ENCODE data around the gene PFDN1. TPM values are rescaled to one million over a fixed set of nuclear protein-coding genes. Genes with fewer than 3 reads are reported as not detected.

Gene PFDN1
- total RNA-seq, 1 donor from 2014 or later = 61.0 TPM

- H3K9me3 Mint-ChIP-seq = no peaks in the 10 kb centered on the region
Observed at GRCh38 chr5:140235791-140236551, 66.9 kb downstream of the PFDN1 start.

GRCh38 chr5:140234377-140234989, 68.4 kb downstream of the PFDN1 start:
- DNase-seq (ENCODE audit: low spot score) = no peak
- no peaks in the 10 kb centered on the region for H3K4me1 Mint-ChIP-seq (ENCODE audit: low read depth)
- H3K27me3 Mint-ChIP-seq (ENCODE audit: low read depth) = peaks cover 10% of the 10 kb centered on the region
- no peak overlapping the region for H3K27ac Mint-ChIP-seq
- H3K4me3 Mint-ChIP-seq (ENCODE audit: low read depth) = no peak overlapping the region
- H3K9me3 Mint-ChIP-seq = no peaks in the 10 kb centered on the region
- intact Hi-C loops (cut with micrococcal nuclease) = no loop called here
- no peaks in the 10 kb centered on the region for H3K36me3 Mint-ChIP-seq (ENCODE audit: low read depth)

More at GRCh38 chr5:140235791-140236551, 66.9 kb downstream of the PFDN1 start:
- peaks cover 10% of the 10 kb centered on the region for H3K27me3 Mint-ChIP-seq (ENCODE audit: low read depth)
- DNase-seq (ENCODE audit: low spot score) = no peak
- no peak overlapping the region for H3K4me3 Mint-ChIP-seq (ENCODE audit: low read depth)
- no peaks in the 10 kb centered on the region for H3K4me1 Mint-ChIP-seq (ENCODE audit: low read depth)
- intact Hi-C loops (cut with micrococcal nuclease) = no loop called here
- H3K36me3 Mint-ChIP-seq (ENCODE audit: low read depth) = no peaks in the 10 kb centered on the region
- no peak overlapping the region for H3K27ac Mint-ChIP-seq

DNA sequence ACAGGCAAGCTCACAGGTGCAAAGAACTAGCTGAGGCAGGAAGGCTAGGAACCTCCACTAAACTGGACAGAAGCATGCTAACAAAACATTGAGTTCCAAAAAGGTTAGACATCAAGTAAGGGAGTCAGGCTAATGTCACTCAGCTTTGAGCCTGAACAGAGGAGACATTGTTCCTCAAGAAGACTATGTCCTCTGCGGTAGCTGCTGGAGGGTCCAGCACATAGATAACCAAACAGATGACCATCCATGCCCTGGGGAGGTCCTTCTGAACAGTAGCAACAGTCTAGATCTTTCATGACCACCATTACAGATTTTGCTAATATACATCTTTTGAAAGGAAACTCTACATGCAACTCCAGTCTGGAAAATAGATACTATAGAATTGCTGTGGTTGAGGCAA, 70.2 kb downstream of the PFDN1 start:
- H3K4me1 Mint-ChIP-seq (ENCODE audit: low read depth) = no peaks in the 10 kb centered on the region
- H3K9me3 Mint-ChIP-seq = no peaks in the 10 kb centered on the region
- no peak overlapping the region for H3K4me3 Mint-ChIP-seq (ENCODE audit: low read depth)
- intact Hi-C loops (cut with micrococcal nuclease) = no loop called here
- H3K27ac Mint-ChIP-seq = no peak overlapping the region
- no peak for DNase-seq (ENCODE audit: low spot score)
- no peaks in the 10 kb centered on the region for H3K36me3 Mint-ChIP-seq (ENCODE audit: low read depth)
- H3K27me3 Mint-ChIP-seq (ENCODE audit: low read depth) = peaks cover 10% of the 10 kb centered on the region

- no peak overlapping the region for H3K4me3 Mint-ChIP-seq (ENCODE audit: low read depth)
- no peak overlapping the region for H3K27ac Mint-ChIP-seq
Observed at GRCh38 chr5:140230373-140230772, 72.5 kb downstream of the PFDN1 start.

GRCh38 chr5:140228364-140228837, 74.5 kb downstream of the PFDN1 start:
- Mint-ChIP-seq H3K4me3 (ENCODE audit: low read depth) (no peak overlapping the region), H3K27me3 (ENCODE audit: low read depth) (peaks cover 5% of the 10 kb centered on the region), H3K36me3 (ENCODE audit: low read depth) (no peaks in the 10 kb centered on the region), H3K9me3 (no peaks in the 10 kb centered on the region), H3K27ac (no peak overlapping the region), H3K4me1 (ENCODE audit: low read depth) (no peaks in the 10 kb centered on the region)
- no peak for DNase-seq (ENCODE audit: low spot score)
- intact Hi-C loops (cut with micrococcal nuclease) = no loop called here

More at GRCh38 chr5:140230373-140230772, 72.5 kb downstream of the PFDN1 start:
- Mint-ChIP-seq H3K4me1 (ENCODE audit: low read depth) (no peaks in the 10 kb centered on the region), H3K9me3 (no peaks in the 10 kb centered on the region), H3K27me3 (ENCODE audit: low read depth) (peaks cover 10% of the 10 kb centered on the region), H3K36me3 (ENCODE audit: low read depth) (no peaks in the 10 kb centered on the region)
- DNase-seq (ENCODE audit: low spot score) = no peak
- intact Hi-C loops (cut with micrococcal nuclease) = no loop called here

GRCh38 chr5:140227046-140227445, 75.9 kb downstream of the PFDN1 start:
- intact Hi-C loops (cut with micrococcal nuclease) = no loop called here
- H3K27me3 Mint-ChIP-seq (ENCODE audit: low read depth) = peaks cover 3% of the 10 kb centered on the region

GRCh38 chr5:140225396-140225795, 77.5 kb downstream of the PFDN1 start:
- no peaks in the 10 kb centered on the region for H3K36me3 Mint-ChIP-seq (ENCODE audit: low read depth)
- H3K4me1 Mint-ChIP-seq (ENCODE audit: low read depth) = peaks cover 14% of the 10 kb centered on the region
- no peaks in the 10 kb centered on the region for H3K9me3 Mint-ChIP-seq
- intact Hi-C loops (cut with micrococcal nuclease) = no loop called here
- DNase-seq (ENCODE audit: low spot score) = no peak
- no peaks in the 10 kb centered on the region for H3K27me3 Mint-ChIP-seq (ENCODE audit: low read depth)
- no peak overlapping the region for H3K4me3 Mint-ChIP-seq (ENCODE audit: low read depth)
- no peak overlapping the region for H3K27ac Mint-ChIP-seq

More at GRCh38 chr5:140227046-140227445, 75.9 kb downstream of the PFDN1 start:
- no peak overlapping the region for H3K27ac Mint-ChIP-seq
- H3K4me3 Mint-ChIP-seq (ENCODE audit: low read depth) = no peak overlapping the region
- no peaks in the 10 kb centered on the region for H3K36me3 Mint-ChIP-seq (ENCODE audit: low read depth)
- no peak for DNase-seq (ENCODE audit: low spot score)
- no peaks in the 10 kb centered on the region for H3K9me3 Mint-ChIP-seq
- H3K4me1 Mint-ChIP-seq (ENCODE audit: low read depth) = peaks cover 3% of the 10 kb centered on the region

DNA sequence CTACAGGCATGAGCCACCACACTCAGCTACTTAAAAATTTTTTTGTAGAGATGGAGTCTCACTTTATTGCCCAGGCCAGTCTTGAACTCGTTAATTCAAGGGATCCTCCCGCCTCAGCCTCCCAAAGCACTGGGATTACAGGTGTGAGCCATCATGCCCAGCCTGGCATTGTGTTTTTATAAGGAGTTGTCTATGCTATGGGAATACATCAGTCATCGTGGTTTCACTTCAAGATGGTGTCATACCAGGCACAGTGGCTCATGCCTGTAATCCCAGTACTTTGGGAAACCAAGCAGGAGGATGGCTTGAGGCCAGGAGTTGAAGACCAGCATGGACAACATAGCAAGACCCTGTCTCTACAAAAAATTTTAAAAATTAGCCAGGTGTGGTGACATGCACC, 78.2 kb downstream of the PFDN1 start:
- peaks cover 21% of the 10 kb centered on the region for H3K4me1 Mint-ChIP-seq (ENCODE audit: low read depth)
- H3K27me3 Mint-ChIP-seq (ENCODE audit: low read depth) = no peaks in the 10 kb centered on the region
- H3K4me3 Mint-ChIP-seq (ENCODE audit: low read depth) = no peak overlapping the region
- intact Hi-C loops (cut with micrococcal nuclease) = no loop called here
- H3K36me3 Mint-ChIP-seq (ENCODE audit: low read depth) = no peaks in the 10 kb centered on the region
- no peak overlapping the region for H3K27ac Mint-ChIP-seq
- no peak for DNase-seq (ENCODE audit: low spot score)
- no peaks in the 10 kb centered on the region for H3K9me3 Mint-ChIP-seq

GRCh38 chr5:140223567-140223966, 79.3 kb downstream of the PFDN1 start:
- Mint-ChIP-seq H3K9me3 (no peaks in the 10 kb centered on the region), H3K36me3 (ENCODE audit: low read depth) (no peaks in the 10 kb centered on the region), H3K4me1 (ENCODE audit: low read depth) (peaks cover 21% of the 10 kb centered on the region), H3K27ac (no peak overlapping the region), H3K4me3 (ENCODE audit: low read depth) (no peak overlapping the region), H3K27me3 (ENCODE audit: low read depth) (no peaks in the 10 kb centered on the region)
- intact Hi-C loops (cut with micrococcal nuclease) = no loop called here
- DNase-seq (ENCODE audit: low spot score) = no peak

- Mint-ChIP-seq H3K4me1 (ENCODE audit: low read depth) (peaks cover 21% of the 10 kb centered on the region), H3K36me3 (ENCODE audit: low read depth) (no peaks in the 10 kb centered on the region), H3K9me3 (no peaks in the 10 kb centered on the region), H3K27me3 (ENCODE audit: low read depth) (no peaks in the 10 kb centered on the region), H3K4me3 (ENCODE audit: low read depth) (no peak overlapping the region), H3K27ac (no peak overlapping the region)
- intact Hi-C loops (cut with micrococcal nuclease) = no loop called here
- DNase-seq (ENCODE audit: low spot score) = no peak
Observed at GRCh38 chr5:140222416-140222815, 80.5 kb downstream of the PFDN1 start.

- intact Hi-C loops (cut with micrococcal nuclease) = no loop called here
- Mint-ChIP-seq H3K27ac (no peak overlapping the region), H3K36me3 (ENCODE audit: low read depth) (no peaks in the 10 kb centered on the region), H3K27me3 (ENCODE audit: low read depth) (no peaks in the 10 kb centered on the region), H3K4me1 (ENCODE audit: low read depth) (peaks cover 21% of the 10 kb centered on the region), H3K4me3 (ENCODE audit: low read depth) (no peak overlapping the region), H3K9me3 (no peaks in the 10 kb centered on the region)
- no peak for DNase-seq (ENCODE audit: low spot score)
Observed at GRCh38 chr5:140221697-140222223, 81.1 kb downstream of the PFDN1 start.

GRCh38 chr5:140220698-140221064, 82.2 kb downstream of the PFDN1 start:
- H3K36me3 Mint-ChIP-seq (ENCODE audit: low read depth) = no peaks in the 10 kb centered on the region
- H3K4me1 Mint-ChIP-seq (ENCODE audit: low read depth) = peaks cover 21% of the 10 kb centered on the region
- intact Hi-C loops (cut with micrococcal nuclease) = no loop called here
- DNase-seq (ENCODE audit: low spot score) = no peak
- no peaks in the 10 kb centered on the region for H3K27me3 Mint-ChIP-seq (ENCODE audit: low read depth)
- no peak overlapping the region for H3K4me3 Mint-ChIP-seq (ENCODE audit: low read depth)
- H3K27ac Mint-ChIP-seq = no peak overlapping the region
- no peaks in the 10 kb centered on the region for H3K9me3 Mint-ChIP-seq

DNA sequence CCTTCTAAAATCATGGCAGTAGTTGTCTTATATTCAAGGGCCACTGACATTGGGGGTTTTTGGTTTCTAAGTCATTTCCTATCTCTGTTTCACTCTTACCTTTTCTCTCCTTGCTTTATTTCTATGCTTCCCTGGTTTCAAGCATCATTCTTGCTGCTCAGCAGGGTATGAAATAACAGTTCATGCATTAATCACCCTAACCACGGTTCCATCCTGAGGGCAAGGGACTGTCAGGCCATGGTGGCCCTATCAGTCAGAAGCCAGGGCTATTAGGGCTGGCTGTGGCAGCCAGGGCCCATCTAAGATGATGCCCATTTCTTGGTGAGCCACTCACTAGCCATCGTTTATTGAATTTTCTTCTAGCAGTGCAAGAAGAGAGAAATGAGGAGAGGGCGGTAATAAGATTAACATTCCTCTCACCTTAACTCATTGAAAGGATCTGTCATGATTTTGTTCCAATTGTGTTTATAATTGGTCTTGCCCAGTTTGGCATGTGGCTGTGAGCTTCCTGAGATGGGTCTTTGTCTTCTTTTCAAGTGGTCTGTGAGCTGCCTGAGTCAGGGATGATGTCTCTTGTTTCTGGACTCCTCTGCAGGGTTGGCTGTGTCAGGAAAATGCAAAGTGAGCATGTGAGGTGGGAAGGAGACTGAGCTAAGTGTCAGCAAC, 82.7 kb downstream of the PFDN1 start:
- intact Hi-C loops (cut with micrococcal nuclease) = no loop called here
- H3K27ac Mint-ChIP-seq = no peak overlapping the region
- H3K4me3 Mint-ChIP-seq (ENCODE audit: low read depth) = no peak overlapping the region
- no peak for DNase-seq (ENCODE audit: low spot score)
- H3K4me1 Mint-ChIP-seq (ENCODE audit: low read depth) = peaks cover 21% of the 10 kb centered on the region
- no peaks in the 10 kb centered on the region for H3K27me3 Mint-ChIP-seq (ENCODE audit: low read depth)
- no peaks in the 10 kb centered on the region for H3K9me3 Mint-ChIP-seq
- H3K36me3 Mint-ChIP-seq (ENCODE audit: low read depth) = no peaks in the 10 kb centered on the region

All from activated T-helper 2 cell treated with anti-CD3 and anti-CD28 coated beads, Interferon-gamma antibody, Interleukin-2, Interleukin-4, amounts not matched to agents 10 μg/mL and 5 μg/mL and 100 μg/mL, durations not matched to agents 14 hours and 24 hours and 36 hours (primary cell).